Panc1 (cell line): ENCODE results near the gene PHLDA3.

Experiments
- CTCF ChIP-seq: fragments of 450-650 bp; IDR thresholded peaks from 2 replicates; pipeline ENCODE4 v1.5.1; 2017; ENCODE audit warnings: mild to moderate bottlenecking
- POLR2AphosphoS5 ChIP-seq: IDR thresholded peaks from 2 replicates; pipeline ENCODE4 v1.6.1; 2012; ENCODE audit warnings: mild to moderate bottlenecking, low read depth, low read length, moderate library complexity
- TCF7L2 ChIP-seq: IDR thresholded peaks from 2 replicates; pipeline ENCODE4 v1.6.1; 2011; ENCODE audit warnings: mild to moderate bottlenecking, low read depth, low read length, inconsistent platforms

DNA sequence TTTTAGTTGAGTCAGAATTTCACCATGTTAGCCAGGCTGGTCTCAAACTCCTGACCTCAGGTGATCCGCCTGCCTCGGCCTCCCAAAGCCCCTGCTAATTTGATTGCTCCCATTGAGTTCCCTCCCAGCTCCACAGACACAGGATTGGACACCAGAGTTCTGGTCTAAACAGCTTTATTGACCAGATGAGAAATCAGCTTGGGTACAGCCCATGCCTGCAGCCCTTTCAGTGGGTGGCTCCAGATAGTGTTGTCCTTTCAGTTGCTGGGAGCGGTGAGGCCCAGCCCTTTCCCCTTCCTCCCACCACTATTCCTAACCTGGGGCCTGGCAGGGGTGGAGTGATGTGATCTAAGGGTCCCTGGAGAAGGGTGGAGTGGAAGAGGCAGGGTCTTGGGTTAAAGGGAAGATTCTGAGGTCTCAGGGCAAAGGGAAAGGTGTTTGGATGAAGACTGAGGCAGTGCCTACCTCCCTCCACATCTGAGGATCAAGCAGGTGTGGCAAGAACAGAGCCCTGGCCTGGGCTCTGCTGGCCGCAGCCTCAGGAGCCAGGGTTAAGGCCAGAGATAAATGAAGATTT is 14.5 kb upstream of the PHLDA3 start:
- TF ChIP-seq CTCF (no peak), TCF7L2 (no peak), POLR2AphosphoS5 (no peak)
